PC-9 (cell line): ENCODE data around the gene INPP5A. TPM values are rescaled to one million over a fixed set of nuclear protein-coding genes. Genes with fewer than 3 reads are reported as not detected.
"Not testable (repeated sequence)": the region's sequence is repeated elsewhere in the genome, so short reads cannot be mapped to it uniquely, and the experiment has no call there.

ENCODE experiments used
- BruUV-seq: library from RNA; stranded (reverse); fragments of 400-500 nt; replicated peaks from 2 replicates; lab custom pipeline; 2021; lab: Mats Ljungman, UMichigan
- CTCF ChIA-PET: fragments of 300-600 bp; sonication (Branson Sonifier 250); formaldehyde crosslinking; loops from one replicate; lab custom pipeline; 2022; ENCODE audit warnings: antibody characterized with exemption; lab: Charles Lee
- POLR2A ChIA-PET: fragments of 300-600 bp; sonication (Branson Sonifier 250); formaldehyde crosslinking; loops from one replicate; lab custom pipeline; 2022; ENCODE audit warnings: antibody characterized with exemption; ENCODE audit not compliant: unreplicated experiment; lab: Charles Lee
- DNase-seq, 2 experiments: peaks; one replicate each; pipeline versions ENCODE4 v3.0.0 to v3.0.0-alpha.2; 2015 to 2022; ENCODE audit warnings: mixed read lengths in 1 of 2
- H2AFZ ChIP-seq: fragments of 200-600 bp; sonication (generic); 2 replicates; pipeline ENCODE4 v1.8.1; 2017; ENCODE audit warnings: antibody characterized with exemption
- H3F3A ChIP-seq: fragments of 200-600 bp; sonication (generic); 2 replicates; pipeline ENCODE4 v1.8.1; 2017; ENCODE audit warnings: antibody characterized with exemption, mild to moderate bottlenecking, low read depth; ENCODE audit not compliant: insufficient read depth
- H3K27ac ChIP-seq: fragments of 200-600 bp; sonication (generic); 2 replicates; pipeline ENCODE4 v1.6.1; 2016; ENCODE audit warnings: mixed run types
- H3K27me3 ChIP-seq: fragments of 200-600 bp; sonication (generic); 2 replicates; pipeline ENCODE4 v1.6.1; 2016; ENCODE audit warnings: low read depth, mixed run types; ENCODE audit not compliant: insufficient read depth
- H3K36me3 ChIP-seq: fragments of 200-600 bp; sonication (generic); 2 replicates; pipeline ENCODE4 v1.6.1; 2016; ENCODE audit warnings: low read depth, mixed run types
- H3K4me1 ChIP-seq: fragments of 200-600 bp; sonication (generic); replicated peaks from 2 replicates; pipeline ENCODE4 v1.6.1; 2016; ENCODE audit warnings: mixed run types; ENCODE audit not compliant: insufficient read depth
- H3K4me2 ChIP-seq: fragments of 200-600 bp; sonication (generic); 2 replicates; pipeline ENCODE4 v1.6.1; 2017; ENCODE audit warnings: mixed run types
- H3K4me3 ChIP-seq: fragments of 200-600 bp; sonication (generic); 2 replicates; pipeline ENCODE4 v1.6.1; 2016; ENCODE audit warnings: mixed run types
- H3K79me2 ChIP-seq: fragments of 200-600 bp; sonication (generic); 2 replicates; pipeline ENCODE4 v1.6.1; 2017; ENCODE audit warnings: low read depth, mixed run types
- H3K9me2 ChIP-seq: fragments of 200-600 bp; sonication (generic); 2 replicates; pipeline ENCODE4 v1.8.1; 2017; ENCODE audit warnings: mild to moderate bottlenecking; ENCODE audit not compliant: insufficient read depth
- H3K9me3 ChIP-seq: fragments of 200-600 bp; sonication (generic); 2 replicates; pipeline ENCODE4 v1.8.1; 2016; ENCODE audit warnings: low read depth; ENCODE audit not compliant: insufficient read depth
- H4K20me1 ChIP-seq: fragments of 200-600 bp; sonication (generic); 2 replicates; pipeline ENCODE4 v1.8.1; 2017; ENCODE audit not compliant: insufficient read depth
- CTCF ChIP-seq: fragments of 200-600 bp; sonication (generic); conservative IDR thresholded peaks from 2 replicates; pipeline ENCODE4 v1.6.1; 2017; ENCODE audit warnings: mixed run types, antibody characterized with exemption, mild to moderate bottlenecking, moderate library complexity
- EZH2 ChIP-seq: fragments of 200-600 bp; sonication (generic); IDR thresholded peaks from 2 replicates; pipeline ENCODE4 v1.8.0; 2017; ENCODE audit warnings: antibody characterized with exemption, low read depth
- intact Hi-C: fragments of 100-400 bp; cut with micrococcal nuclease; formaldehyde crosslinking; loops from one replicate; pipeline ENCODE4 v1.10.0; 2022; ENCODE audit not compliant: unreplicated experiment
- total RNA-seq: library from RNA; stranded (reverse); gene quantifications from 2 replicates; pipeline ENCODE4 v1.2.3, GENCODE V29; 2021

INPP5A gene
- total RNA-seq, 1 experiment from 2014 or later = 18.4 TPM

- no peaks in the 10 kb centered on the region for H3K4me1 ChIP-seq
- intact Hi-C loops = no loop called here
- DNase-seq = no peak
- H3K27me3 ChIP-seq = no peaks in the 10 kb centered on the region
- no peaks in the 10 kb centered on the region for H3K9me3 ChIP-seq
- TF ChIP-seq CTCF (no peak), EZH2 (no peak)
- H3K79me2 ChIP-seq = no peaks in the 10 kb centered on the region
- H3K9me2 ChIP-seq = no peaks in the 10 kb centered on the region
- H3K27ac ChIP-seq = no peak overlapping the region
- POLR2A ChIA-PET = no interaction called here
- no peaks in the 10 kb centered on the region for H4K20me1 ChIP-seq
- no peaks in the 10 kb centered on the region for H3K36me3 ChIP-seq
- H2AFZ ChIP-seq = no peak overlapping the region
- CTCF ChIA-PET = no interaction called here
- BruUV-seq = no TSS peak
- no peak overlapping the region for H3K4me3 ChIP-seq
- H3K4me2 ChIP-seq = no peak overlapping the region
- H3F3A ChIP-seq = no peaks in the 10 kb centered on the region
Measured at GRCh38 chr10:132742837-132743194, 205.2 kb downstream of the INPP5A start.

- H3K4me2 ChIP-seq, H3K9me3 ChIP-seq, H3F3A ChIP-seq, H3K27ac ChIP-seq, CTCF ChIA-PET, DNase-seq, H3K27me3 ChIP-seq, H3K79me2 ChIP-seq, POLR2A ChIA-PET, H3K9me2 ChIP-seq, H4K20me1 ChIP-seq, H2AFZ ChIP-seq, intact Hi-C loops, H3K4me3 ChIP-seq, H3K4me1 ChIP-seq, H3K36me3 ChIP-seq, BruUV-seq: not testable (repeated sequence)
Measured at GRCh38 chr10:132743196-132743924, 205.8 kb downstream of the INPP5A start.

GRCh38 chr10:132743925-132744490, 206.4 kb downstream of the INPP5A start:
- no peak for DNase-seq
- Histone ChIP-seq H3K36me3 (no peaks in the 10 kb centered on the region), H3K4me2 (no peak overlapping the region), H2AFZ (no peak overlapping the region), H3K9me3 (no peaks in the 10 kb centered on the region), H4K20me1 (no peaks in the 10 kb centered on the region), H3K4me1 (no peaks in the 10 kb centered on the region), H3K27me3 (no peaks in the 10 kb centered on the region), H3K27ac (no peak overlapping the region), H3K9me2 (no peaks in the 10 kb centered on the region), H3K4me3 (no peak overlapping the region), H3F3A (no peaks in the 10 kb centered on the region), H3K79me2 (no peaks in the 10 kb centered on the region)
- ChIA-PET CTCF (no interaction called here), POLR2A (no interaction called here)
- intact Hi-C loops = no loop called here
- no TSS peak for BruUV-seq
- TF ChIP-seq EZH2 = no peak
- no peak for TF ChIP-seq CTCF
